Retinal pigment epithelial cell (primary cell): ENCODE results near the gene PTPRD.

Experiments used
- DNase-seq: peaks from one replicate; pipeline ENCODE4 v3.0.0-alpha.2; 2010; ENCODE audit warnings: low read depth
- H3K4me3 ChIP-seq: 2 replicates; pipeline ENCODE4 v1.5.1; 2011; ENCODE audit warnings: mild to moderate bottlenecking, low read length, control low read depth, moderate library complexity
- CTCF ChIP-seq: conservative IDR thresholded peaks from 2 replicates; pipeline ENCODE4 v1.5.1; 2011; ENCODE audit warnings: low read depth, low read length, control low read depth, inconsistent platforms

The PTPRD gene

DNA sequence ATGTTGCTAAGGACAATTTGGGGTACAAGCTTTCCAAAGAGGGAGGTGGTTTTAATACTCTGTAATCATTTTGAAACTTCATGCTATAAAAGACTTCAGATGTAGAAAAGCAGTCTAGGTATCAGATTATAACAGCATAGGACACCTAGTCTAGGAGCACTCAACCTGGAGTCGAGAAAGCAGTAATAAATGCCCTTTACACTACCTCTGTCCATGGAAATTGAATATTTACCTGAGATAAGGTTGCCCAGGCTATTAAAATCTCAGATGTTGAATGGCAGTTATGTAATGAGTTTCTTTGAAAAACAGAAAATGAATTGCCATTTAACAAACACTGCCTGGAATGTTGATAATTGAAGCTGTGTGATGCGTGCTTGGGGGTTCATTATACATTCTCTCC is 2251.4 kb downstream of the PTPRD start:
- TF ChIP-seq CTCF = no peak
- H3K4me3 ChIP-seq = no peak overlapping the region
- no peak for DNase-seq

GRCh38 chr9:8356406-8356805 is 2256.4 kb downstream of the PTPRD start:
- no peak for TF ChIP-seq CTCF
- no peak overlapping the region for H3K4me3 ChIP-seq
- DNase-seq = no peak

DNA sequence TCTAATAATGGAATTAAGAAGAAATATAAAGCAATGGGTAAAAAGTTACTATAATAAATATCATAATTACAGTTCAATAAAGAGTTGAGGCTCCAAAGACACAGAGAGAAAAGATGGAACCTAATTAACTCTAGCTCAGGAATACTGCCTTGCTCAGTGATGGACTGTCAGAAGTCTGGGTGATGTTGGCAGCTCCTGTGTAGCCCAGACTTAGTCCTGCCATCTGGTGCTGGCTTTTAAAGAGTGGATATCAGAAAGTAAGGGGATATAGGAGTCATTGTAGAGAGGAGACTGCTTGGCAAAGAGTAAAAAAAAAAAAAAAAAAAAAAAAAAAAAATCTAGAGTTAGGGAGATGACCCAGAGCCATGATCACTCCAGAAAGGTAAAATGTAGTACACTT is 2261.4 kb downstream of the PTPRD start:
- no peak for TF ChIP-seq CTCF
- DNase-seq = no peak
- H3K4me3 ChIP-seq = no peak overlapping the region

GRCh38 chr9:8349901-8350300 is 2262.9 kb downstream of the PTPRD start:
- TF ChIP-seq CTCF = no peak
- no peak for DNase-seq
- no peak overlapping the region for H3K4me3 ChIP-seq

DNA sequence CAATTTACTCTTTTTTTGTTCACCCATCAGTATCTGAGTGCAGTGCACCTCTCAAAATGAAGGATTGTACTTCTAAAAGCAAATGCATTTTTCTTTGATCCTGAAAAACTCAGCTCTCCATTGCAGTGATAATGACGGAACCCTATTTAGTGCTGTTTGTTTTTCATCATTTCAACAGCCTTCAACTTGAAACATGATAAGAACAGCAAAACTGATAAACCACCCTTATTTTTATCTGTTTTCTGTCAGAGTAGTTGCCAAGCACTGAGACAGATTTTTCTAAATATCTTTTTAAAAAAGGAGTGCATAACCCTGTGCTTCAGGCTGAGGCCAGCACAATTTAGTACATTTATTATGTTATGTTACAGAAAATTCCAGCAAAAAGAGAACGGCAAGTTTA is 2263.4 kb downstream of the PTPRD start:
- H3K4me3 ChIP-seq = no peak overlapping the region
- no peak for DNase-seq
- no peak for TF ChIP-seq CTCF

DNA sequence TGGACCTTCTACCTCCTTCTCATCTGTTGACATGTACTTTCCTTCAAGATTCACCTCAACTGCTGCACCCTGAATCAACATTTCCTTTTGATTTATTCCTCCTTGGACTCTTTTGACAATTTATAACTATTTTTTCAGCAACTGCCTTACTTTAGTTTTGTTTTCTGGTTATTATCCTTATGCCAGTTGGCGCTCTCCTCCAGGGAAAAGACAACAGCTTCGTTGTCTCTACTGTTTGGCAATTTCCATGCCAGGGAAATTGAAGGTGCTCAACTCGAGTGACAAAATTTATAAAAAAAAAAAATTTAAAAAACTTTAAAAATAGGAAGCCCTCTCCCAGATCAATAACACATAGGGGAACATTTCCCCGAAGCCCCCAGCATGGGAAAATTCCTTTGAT is 2264.0 kb downstream of the PTPRD start:
- no peak for DNase-seq
- TF ChIP-seq CTCF = no peak

DNA sequence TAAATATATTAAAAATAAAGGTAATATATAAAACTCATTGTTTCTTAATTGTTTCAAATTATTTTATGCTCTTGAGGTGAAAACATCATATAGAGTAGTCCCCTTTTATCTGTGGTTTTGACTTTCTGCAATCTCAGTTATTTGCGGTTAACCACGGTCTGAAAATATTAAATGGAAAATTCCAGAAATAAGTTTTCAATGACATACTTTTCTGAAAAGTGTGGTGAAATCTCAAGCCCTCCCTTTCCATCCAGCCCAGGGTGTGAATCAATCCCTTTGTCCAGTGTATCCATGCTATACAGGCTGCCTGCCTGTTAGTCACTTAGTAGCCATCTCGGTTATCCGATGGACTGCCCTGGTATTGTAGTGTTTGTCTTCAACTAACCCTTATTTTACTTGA is 2266.5 kb downstream of the PTPRD start:
- no peak for DNase-seq
- TF ChIP-seq CTCF = no peak

More for the DNA sequence above, 2264.0 kb downstream of the PTPRD start:
- H3K4me3 ChIP-seq = no peak overlapping the region

More for the DNA sequence above, 2266.5 kb downstream of the PTPRD start:
- H3K4me3 ChIP-seq = no peak overlapping the region
